IMR-90 (cell line): ENCODE data around the gene ARF5.

Experiments
- POLR2A ChIP-seq: IDR thresholded peaks from 2 replicates; pipeline ENCODE4 v1.6.1; 2012; ENCODE audit warnings: mild to moderate bottlenecking, low read depth, low read length
- TF ChIP-seq, protein P1 (sequence below): conservative IDR thresholded peaks from 2 replicates; pipeline ENCODE4 v1.5.1; 2012; ENCODE audit warnings: mild to moderate bottlenecking, low read depth, low read length, improper control_type of control experiment

DNA sequence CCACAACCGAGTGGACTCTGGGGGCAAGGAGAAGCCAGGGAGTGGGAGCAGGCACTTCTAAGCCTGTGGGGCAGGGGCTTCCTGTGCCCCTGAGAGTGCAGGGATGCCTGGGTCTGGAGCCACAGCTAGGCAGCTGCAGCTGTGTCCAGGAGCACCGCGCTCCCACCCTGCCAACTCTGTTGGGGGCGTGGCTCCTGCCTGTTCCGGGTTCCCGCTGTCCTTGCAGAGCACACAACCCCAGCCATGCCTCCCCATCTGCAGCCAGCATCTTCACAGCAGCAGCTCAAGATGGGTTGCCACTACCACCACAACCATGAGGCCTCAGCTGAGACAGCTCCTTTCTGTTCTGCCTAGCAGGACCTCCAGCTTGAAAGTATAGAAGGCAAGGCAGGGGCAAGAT, 21.1 kb downstream of the ARF5 start:
- TF ChIP-seq, protein P1, sequence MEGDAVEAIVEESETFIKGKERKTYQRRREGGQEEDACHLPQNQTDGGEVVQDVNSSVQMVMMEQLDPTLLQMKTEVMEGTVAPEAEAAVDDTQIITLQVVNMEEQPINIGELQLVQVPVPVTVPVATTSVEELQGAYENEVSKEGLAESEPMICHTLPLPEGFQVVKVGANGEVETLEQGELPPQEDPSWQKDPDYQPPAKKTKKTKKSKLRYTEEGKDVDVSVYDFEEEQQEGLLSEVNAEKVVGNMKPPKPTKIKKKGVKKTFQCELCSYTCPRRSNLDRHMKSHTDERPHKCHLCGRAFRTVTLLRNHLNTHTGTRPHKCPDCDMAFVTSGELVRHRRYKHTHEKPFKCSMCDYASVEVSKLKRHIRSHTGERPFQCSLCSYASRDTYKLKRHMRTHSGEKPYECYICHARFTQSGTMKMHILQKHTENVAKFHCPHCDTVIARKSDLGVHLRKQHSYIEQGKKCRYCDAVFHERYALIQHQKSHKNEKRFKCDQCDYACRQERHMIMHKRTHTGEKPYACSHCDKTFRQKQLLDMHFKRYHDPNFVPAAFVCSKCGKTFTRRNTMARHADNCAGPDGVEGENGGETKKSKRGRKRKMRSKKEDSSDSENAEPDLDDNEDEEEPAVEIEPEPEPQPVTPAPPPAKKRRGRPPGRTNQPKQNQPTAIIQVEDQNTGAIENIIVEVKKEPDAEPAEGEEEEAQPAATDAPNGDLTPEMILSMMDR = no peak
- TF ChIP-seq POLR2A = no peak
